Measurements from ENCODE around the gene UTP11. TPM values are rescaled to one million over a fixed set of nuclear protein-coding genes. Genes with fewer than 3 reads are reported as not detected.
A peak's percentile ranks its signal among the peaks of the same experiment; 100 is the strongest.

UTP11 gene
- total and polyA plus RNA-seq, 4 donors = 11.0 to 17.8 (median 11.8) TPM

- Histone ChIP-seq H3K4me3 (ENCODE audit: low read depth in 1 of 3, low read length in 3 of 3) (no peak overlapping the region), H3K9me3 (ENCODE audit: control insufficient read depth in 4 of 4, low read length in 3 of 4) (no peaks in the 10 kb centered on the region), H3K27ac (ENCODE audit: low read depth in 1 of 2, low read length in 2 of 2) (no peak overlapping the region), H3K9ac (ENCODE audit: low read depth in 1 of 2, low read length in 2 of 2) (no peak overlapping the region), H3K36me3 (ENCODE audit: control insufficient read depth in 4 of 4, insufficient read depth in 3 of 4, low read depth in 1 of 4, low read length in 3 of 4) (peaks cover 6 to 46% (median 40%) of the 10 kb centered on the region in 4 donors), H3K27me3 (ENCODE audit: control insufficient read depth in 4 of 4, insufficient read depth in 4 of 4, low read length in 3 of 4) (no peaks in the 10 kb centered on the region), H3K4me1 (ENCODE audit: control insufficient read depth in 4 of 4, insufficient read depth in 4 of 4, low read length in 3 of 4) (peaks cover 2 to 14% (median 9%) of the 10 kb centered on the region in 4 donors)
- TF ChIP-seq, protein P1, sequence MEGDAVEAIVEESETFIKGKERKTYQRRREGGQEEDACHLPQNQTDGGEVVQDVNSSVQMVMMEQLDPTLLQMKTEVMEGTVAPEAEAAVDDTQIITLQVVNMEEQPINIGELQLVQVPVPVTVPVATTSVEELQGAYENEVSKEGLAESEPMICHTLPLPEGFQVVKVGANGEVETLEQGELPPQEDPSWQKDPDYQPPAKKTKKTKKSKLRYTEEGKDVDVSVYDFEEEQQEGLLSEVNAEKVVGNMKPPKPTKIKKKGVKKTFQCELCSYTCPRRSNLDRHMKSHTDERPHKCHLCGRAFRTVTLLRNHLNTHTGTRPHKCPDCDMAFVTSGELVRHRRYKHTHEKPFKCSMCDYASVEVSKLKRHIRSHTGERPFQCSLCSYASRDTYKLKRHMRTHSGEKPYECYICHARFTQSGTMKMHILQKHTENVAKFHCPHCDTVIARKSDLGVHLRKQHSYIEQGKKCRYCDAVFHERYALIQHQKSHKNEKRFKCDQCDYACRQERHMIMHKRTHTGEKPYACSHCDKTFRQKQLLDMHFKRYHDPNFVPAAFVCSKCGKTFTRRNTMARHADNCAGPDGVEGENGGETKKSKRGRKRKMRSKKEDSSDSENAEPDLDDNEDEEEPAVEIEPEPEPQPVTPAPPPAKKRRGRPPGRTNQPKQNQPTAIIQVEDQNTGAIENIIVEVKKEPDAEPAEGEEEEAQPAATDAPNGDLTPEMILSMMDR (IDR thresholded peaks at IDR 0.05; ENCODE audit: low read depth, low read length, missing input control) = no peak
- TF ChIP-seq JUND (IDR thresholded peaks at IDR 0.05) (no peak), HNF4G (IDR thresholded peaks at IDR 0.05) (no peak), NR2F2 (IDR thresholded peaks at IDR 0.05) (no peak), RAD21 (IDR thresholded peaks at IDR 0.05) (no peak), REST (IDR thresholded peaks at IDR 0.05) (no peak)
- WGBS = 91% methylated on average over 6 of the region's 6 CpGs
- no peak for DNase-seq (ENCODE audit: low spot score)
Observed at GRCh38 chr1:38025664-38026063, 13.1 kb downstream of the UTP11 start.

DNA sequence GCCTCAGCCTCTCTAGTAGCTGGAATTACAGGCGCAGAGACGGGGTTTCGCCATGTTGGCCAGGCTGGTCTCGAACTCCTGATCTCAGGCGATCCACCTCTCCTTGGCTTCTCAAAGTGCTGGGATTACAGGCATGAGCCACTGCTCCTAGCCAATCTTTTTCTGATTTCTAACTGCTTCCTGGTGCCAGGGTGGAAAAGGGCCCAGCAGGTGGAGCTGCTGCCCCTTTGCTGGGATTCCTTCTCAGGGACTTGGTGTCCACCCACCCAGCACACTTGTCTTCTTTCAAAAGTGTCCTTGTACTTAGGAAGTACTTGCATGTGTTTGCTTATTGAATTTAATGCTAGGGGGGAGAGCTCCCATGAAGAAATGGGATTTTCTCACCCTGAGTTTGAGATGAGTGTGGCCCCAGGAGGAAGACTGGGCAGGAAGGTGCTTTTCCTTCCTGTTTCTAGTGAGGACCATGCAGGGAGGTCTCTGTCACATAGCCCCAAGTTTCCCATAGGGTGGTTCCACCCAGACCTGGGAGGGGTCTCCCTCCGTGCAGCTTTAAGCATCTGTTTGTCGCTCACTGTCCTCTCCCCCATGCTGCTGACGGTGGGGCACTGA, 14.2 kb downstream of the UTP11 start:
- Histone ChIP-seq H3K27me3 (ENCODE audit: control insufficient read depth in 4 of 4, insufficient read depth in 4 of 4, low read length in 3 of 4) (no peaks in the 10 kb centered on the region), H3K4me1 (ENCODE audit: control insufficient read depth in 4 of 4, insufficient read depth in 4 of 4, low read length in 3 of 4) (peaks cover 3 to 23% (median 14%) of the 10 kb centered on the region in 4 donors), H3K9ac (ENCODE audit: low read depth in 1 of 2, low read length in 2 of 2) (no peak overlapping the region), H3K36me3 (ENCODE audit: control insufficient read depth in 4 of 4, insufficient read depth in 3 of 4, low read depth in 1 of 4, low read length in 3 of 4) (peaks cover 6 to 40% (median 37%) of the 10 kb centered on the region in 4 donors), H3K9me3 (ENCODE audit: control insufficient read depth in 4 of 4, low read length in 3 of 4) (no peaks in the 10 kb centered on the region), H3K27ac (ENCODE audit: low read depth in 1 of 2, low read length in 2 of 2) (no peak overlapping the region), H3K4me3 (ENCODE audit: low read depth in 1 of 3, low read length in 3 of 3) (no peak overlapping the region)
- DNase-seq (ENCODE audit: low spot score) = no peak
- TF ChIP-seq, protein P1 (IDR thresholded peaks at IDR 0.05; ENCODE audit: low read depth, low read length, missing input control) = peak; percentile 47
- no peak for TF ChIP-seq ZBTB33 (IDR thresholded peaks at IDR 0.05)
- peak; percentile 77 to 80 for TF ChIP-seq RAD21 (IDR thresholded peaks at IDR 0.05)
- 87% methylated on average over 8 of the region's 8 CpGs for WGBS
